GM23338 (cell line): ENCODE measurements around the gene PRRX1.

ENCODE experiments used
- EZH2 ChIP-seq: fragments of 200-600 bp; sonication (generic); IDR thresholded peaks from one replicate; pipeline ENCODE4 v1.8.0; 2017; ENCODE audit warnings: antibody characterized with exemption, mild to moderate bottlenecking, low read depth; ENCODE audit not compliant: unreplicated experiment
- EZH2phosphoT487 ChIP-seq: fragments of 200-600 bp; sonication (generic); IDR thresholded peaks from one replicate; pipeline ENCODE4 v1.8.1; 2018; ENCODE audit warnings: antibody characterized with exemption; ENCODE audit not compliant: unreplicated experiment
- POLR2AphosphoS5 ChIP-seq: IDR thresholded peaks from 2 replicates; pipeline ENCODE4 v1.6.1; 2016; ENCODE audit warnings: antibody characterized with exemption, low read depth
- ZNF114 ChIP-seq: fragments of 250-450 bp; sonication (Bioruptor Pico); IDR thresholded peaks from 2 replicates; pipeline ENCODE4 v1.5.0; 2020; ENCODE audit warnings: mild to moderate bottlenecking, moderate library complexity
- ZNF331 ChIP-seq: fragments of 250-450 bp; sonication (Bioruptor Pico); IDR thresholded peaks from 2 replicates; pipeline ENCODE4 v1.5.0; 2020; ENCODE audit warnings: low read depth, mild to moderate bottlenecking, moderate library complexity
- TF ChIP-seq, protein P1 (sequence below), 2 experiments: fragments of 200-600 bp in 1 of 2; sonication (generic) in 1 of 2; conservative IDR thresholded peaks; 2 replicates each; pipeline versions ENCODE4 v1.5.1 to v1.6.1; 2016 to 2017; ENCODE audit warnings: antibody characterized with exemption in 2 of 2, low read depth in 2 of 2, mild to moderate bottlenecking in 2 of 2, moderate library complexity in 1 of 2
- TF ChIP-seq, protein P2 (sequence below): IDR thresholded peaks from one replicate; pipeline ENCODE4 v1.6.1; 2018; ENCODE audit warnings: antibody characterized with exemption; ENCODE audit not compliant: unreplicated experiment
- TF ChIP-seq, protein P3 (sequence below): IDR thresholded peaks from 2 replicates; pipeline ENCODE4 v1.6.1; 2016; ENCODE audit warnings: antibody characterized with exemption

DNA sequence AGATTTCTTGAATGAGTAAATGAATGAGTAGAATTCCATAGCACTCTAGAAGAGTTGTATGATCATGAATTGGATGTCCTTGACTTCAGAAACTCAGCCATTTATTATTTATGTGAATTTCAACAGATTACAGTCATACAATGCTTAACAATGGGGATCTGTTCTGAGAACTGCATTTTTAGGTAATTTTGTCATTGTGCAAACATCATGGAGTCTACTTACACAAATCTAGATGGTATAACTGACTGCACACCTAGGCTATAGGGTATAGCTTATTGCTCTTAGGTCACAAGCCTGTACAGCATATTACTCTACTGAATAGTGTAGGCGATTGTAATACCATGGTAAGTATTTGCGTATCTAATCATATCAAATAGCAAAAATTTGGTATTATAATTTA, 59.6 kb downstream of the PRRX1 start:
- TF ChIP-seq, protein P1, sequence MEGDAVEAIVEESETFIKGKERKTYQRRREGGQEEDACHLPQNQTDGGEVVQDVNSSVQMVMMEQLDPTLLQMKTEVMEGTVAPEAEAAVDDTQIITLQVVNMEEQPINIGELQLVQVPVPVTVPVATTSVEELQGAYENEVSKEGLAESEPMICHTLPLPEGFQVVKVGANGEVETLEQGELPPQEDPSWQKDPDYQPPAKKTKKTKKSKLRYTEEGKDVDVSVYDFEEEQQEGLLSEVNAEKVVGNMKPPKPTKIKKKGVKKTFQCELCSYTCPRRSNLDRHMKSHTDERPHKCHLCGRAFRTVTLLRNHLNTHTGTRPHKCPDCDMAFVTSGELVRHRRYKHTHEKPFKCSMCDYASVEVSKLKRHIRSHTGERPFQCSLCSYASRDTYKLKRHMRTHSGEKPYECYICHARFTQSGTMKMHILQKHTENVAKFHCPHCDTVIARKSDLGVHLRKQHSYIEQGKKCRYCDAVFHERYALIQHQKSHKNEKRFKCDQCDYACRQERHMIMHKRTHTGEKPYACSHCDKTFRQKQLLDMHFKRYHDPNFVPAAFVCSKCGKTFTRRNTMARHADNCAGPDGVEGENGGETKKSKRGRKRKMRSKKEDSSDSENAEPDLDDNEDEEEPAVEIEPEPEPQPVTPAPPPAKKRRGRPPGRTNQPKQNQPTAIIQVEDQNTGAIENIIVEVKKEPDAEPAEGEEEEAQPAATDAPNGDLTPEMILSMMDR (conservative IDR thresholded peaks at IDR 0.05; ENCODE audit: low read depth in 2 of 2) = no peak
- TF ChIP-seq EZH2phosphoT487 = no peak
- no peak for TF ChIP-seq EZH2
- TF ChIP-seq, protein P2, sequence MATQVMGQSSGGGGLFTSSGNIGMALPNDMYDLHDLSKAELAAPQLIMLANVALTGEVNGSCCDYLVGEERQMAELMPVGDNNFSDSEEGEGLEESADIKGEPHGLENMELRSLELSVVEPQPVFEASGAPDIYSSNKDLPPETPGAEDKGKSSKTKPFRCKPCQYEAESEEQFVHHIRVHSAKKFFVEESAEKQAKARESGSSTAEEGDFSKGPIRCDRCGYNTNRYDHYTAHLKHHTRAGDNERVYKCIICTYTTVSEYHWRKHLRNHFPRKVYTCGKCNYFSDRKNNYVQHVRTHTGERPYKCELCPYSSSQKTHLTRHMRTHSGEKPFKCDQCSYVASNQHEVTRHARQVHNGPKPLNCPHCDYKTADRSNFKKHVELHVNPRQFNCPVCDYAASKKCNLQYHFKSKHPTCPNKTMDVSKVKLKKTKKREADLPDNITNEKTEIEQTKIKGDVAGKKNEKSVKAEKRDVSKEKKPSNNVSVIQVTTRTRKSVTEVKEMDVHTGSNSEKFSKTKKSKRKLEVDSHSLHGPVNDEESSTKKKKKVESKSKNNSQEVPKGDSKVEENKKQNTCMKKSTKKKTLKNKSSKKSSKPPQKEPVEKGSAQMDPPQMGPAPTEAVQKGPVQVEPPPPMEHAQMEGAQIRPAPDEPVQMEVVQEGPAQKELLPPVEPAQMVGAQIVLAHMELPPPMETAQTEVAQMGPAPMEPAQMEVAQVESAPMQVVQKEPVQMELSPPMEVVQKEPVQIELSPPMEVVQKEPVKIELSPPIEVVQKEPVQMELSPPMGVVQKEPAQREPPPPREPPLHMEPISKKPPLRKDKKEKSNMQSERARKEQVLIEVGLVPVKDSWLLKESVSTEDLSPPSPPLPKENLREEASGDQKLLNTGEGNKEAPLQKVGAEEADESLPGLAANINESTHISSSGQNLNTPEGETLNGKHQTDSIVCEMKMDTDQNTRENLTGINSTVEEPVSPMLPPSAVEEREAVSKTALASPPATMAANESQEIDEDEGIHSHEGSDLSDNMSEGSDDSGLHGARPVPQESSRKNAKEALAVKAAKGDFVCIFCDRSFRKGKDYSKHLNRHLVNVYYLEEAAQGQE = no peak
- TF ChIP-seq, protein P3, sequence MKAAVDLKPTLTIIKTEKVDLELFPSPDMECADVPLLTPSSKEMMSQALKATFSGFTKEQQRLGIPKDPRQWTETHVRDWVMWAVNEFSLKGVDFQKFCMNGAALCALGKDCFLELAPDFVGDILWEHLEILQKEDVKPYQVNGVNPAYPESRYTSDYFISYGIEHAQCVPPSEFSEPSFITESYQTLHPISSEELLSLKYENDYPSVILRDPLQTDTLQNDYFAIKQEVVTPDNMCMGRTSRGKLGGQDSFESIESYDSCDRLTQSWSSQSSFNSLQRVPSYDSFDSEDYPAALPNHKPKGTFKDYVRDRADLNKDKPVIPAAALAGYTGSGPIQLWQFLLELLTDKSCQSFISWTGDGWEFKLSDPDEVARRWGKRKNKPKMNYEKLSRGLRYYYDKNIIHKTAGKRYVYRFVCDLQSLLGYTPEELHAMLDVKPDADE = no peak
- TF ChIP-seq POLR2AphosphoS5 = no peak
- no peak for TF ChIP-seq ZNF331 (CRISPR knock-in tag)
- TF ChIP-seq ZNF114 (CRISPR knock-in tag) = no peak
